Endothelial cell of umbilical vein (primary cell): ENCODE results near the gene CDC42BPB. TPM values are rescaled to one million over a fixed set of nuclear protein-coding genes. Genes with fewer than 3 reads are reported as not detected.

Experiments used
- BruUV-seq: library from RNA; stranded (reverse); fragments of 400-500 nt; replicated peaks from 2 replicates; lab custom pipeline; 2021; lab: Mats Ljungman, UMichigan
- CTCF ChIA-PET: fragments of 300-600, 350-600 bp; sonication (Branson Sonifier 250); formaldehyde crosslinking; loops from one replicate; lab custom pipeline; 2021; ENCODE audit warnings: antibody characterized with exemption, inconsistent platforms; lab: Charles Lee
- POLR2A ChIA-PET: fragments of 300-600, 350-600 bp; sonication (Branson Sonifier 250); formaldehyde crosslinking; loops from one replicate; lab custom pipeline; 2021; ENCODE audit warnings: antibody characterized with exemption, inconsistent platforms; lab: Charles Lee
- DNase-seq: peaks from one replicate; pipeline ENCODE4 v3.0.0-alpha.2; 2011; ENCODE audit warnings: low read depth, low spot score
- FAIRE-seq: peaks from 2 replicates; lab custom pipeline; 2011; peaks lifted over from hg19 to GRCh38; lab: Jason Lieb, UNC
- H2AFZ ChIP-seq: 2 replicates; pipeline ENCODE4 v1.6.0; 2012; ENCODE audit warnings: low read depth, low read length, control low read depth, inconsistent platforms
- H3K27ac ChIP-seq: 2 replicates; pipeline ENCODE4 v1.5.1; 2011; ENCODE audit warnings: low read depth, mild to moderate bottlenecking, control low read depth, low read length, moderate library complexity; ENCODE audit not compliant: insufficient read depth
- H3K27me3 ChIP-seq, 2 experiments: 2 replicates each; pipeline versions ENCODE4 v1.6.0 to v1.6.1; 2011; ENCODE audit warnings: low read length in 2 of 2, mixed read lengths in 1 of 2; ENCODE audit not compliant: control insufficient read depth in 2 of 2, insufficient read depth in 2 of 2
- H3K36me3 ChIP-seq, 2 experiments: 2 replicates in 1 of 2; 3 replicates in 1 of 2; pipeline ENCODE4 v1.5.1; 2011; ENCODE audit warnings: low read length in 2 of 2, mild to moderate bottlenecking in 1 of 2, moderate library complexity in 1 of 2; ENCODE audit not compliant: control insufficient read depth in 2 of 2, insufficient read depth in 2 of 2; ENCODE audit errors: extremely low read depth in 1 of 2
- H3K4me1 ChIP-seq: 3 replicates; pipeline ENCODE4 v1.5.1; 2011; ENCODE audit warnings: mild to moderate bottlenecking, low read length; ENCODE audit not compliant: control insufficient read depth, insufficient read depth; ENCODE audit errors: extremely low read depth
- H3K4me2 ChIP-seq: 2 replicates; pipeline ENCODE4 v1.6.1; 2011; ENCODE audit warnings: low read length, control low read depth, mixed read lengths; ENCODE audit not compliant: insufficient read depth
- H3K4me3 ChIP-seq, 3 experiments: fragments of 200-600 bp in 1 of 3; sonication (generic), shearing (Covaris generic) in 1 of 3; replicated peaks in 1 of 3; 2 replicates each; pipeline ENCODE4 v1.5.1; 2011 to 2016; ENCODE audit warnings: control low read depth in 3 of 3, low read length in 3 of 3, mild to moderate bottlenecking in 2 of 3, inconsistent platforms in 1 of 3, low read depth in 1 of 3, moderate library complexity in 1 of 3; ENCODE audit not compliant: insufficient read depth in 1 of 3
- H3K79me2 ChIP-seq: 2 replicates; pipeline ENCODE4 v1.6.0; 2012; ENCODE audit warnings: low read length, inconsistent platforms; ENCODE audit not compliant: control insufficient read depth, insufficient read depth
- H3K9ac ChIP-seq: replicated peaks from 2 replicates; pipeline ENCODE3; 2011; ENCODE audit warnings: low read length, control low read depth; ENCODE audit not compliant: insufficient read depth; ENCODE audit errors: extremely low read depth
- H3K9me1 ChIP-seq: replicated peaks from 3 replicates; pipeline ENCODE4 v1.6.0; 2011; ENCODE audit warnings: mild to moderate bottlenecking, low read length; ENCODE audit not compliant: control insufficient read depth, insufficient read depth; ENCODE audit errors: extremely low read depth
- H3K9me3 ChIP-seq: replicated peaks from 2 replicates; pipeline ENCODE4 v1.5.1; 2012; ENCODE audit warnings: low read length, inconsistent platforms; ENCODE audit not compliant: control insufficient read depth, insufficient read depth
- H4K20me1 ChIP-seq: replicated peaks from 2 replicates; pipeline ENCODE3; 2011; ENCODE audit warnings: mild to moderate bottlenecking, low read length; ENCODE audit not compliant: control insufficient read depth, insufficient read depth; ENCODE audit errors: extremely low read depth
- EZH2 ChIP-seq: IDR thresholded peaks from 2 replicates; pipeline ENCODE4 v1.6.1; 2012; ENCODE audit warnings: borderline replicate concordance, low read depth, mild to moderate bottlenecking, moderate library complexity, low read length, inconsistent platforms; ENCODE audit not compliant: severe bottlenecking
- FOS ChIP-seq: IDR thresholded peaks from 2 replicates; pipeline ENCODE4 v1.6.1; 2011; ENCODE audit warnings: mild to moderate bottlenecking, low read length, moderate library complexity, borderline replicate concordance; ENCODE audit not compliant: insufficient read depth
- GATA2 ChIP-seq: IDR thresholded peaks from 2 replicates; pipeline ENCODE4 v1.7.0; 2011; ENCODE audit warnings: low read depth, mild to moderate bottlenecking, moderate library complexity, mixed read lengths, low read length; ENCODE audit not compliant: insufficient read length, insufficient read depth
- JUN ChIP-seq: IDR thresholded peaks from 2 replicates; pipeline ENCODE4 v1.6.1; 2011; ENCODE audit warnings: borderline replicate concordance, low read depth; ENCODE audit not compliant: insufficient read length, insufficient read depth
- MYC ChIP-seq: IDR thresholded peaks from one replicate; pipeline ENCODE4 v1.6.1; 2011; ENCODE audit warnings: mild to moderate bottlenecking, low read depth, low read length
- POLR2A ChIP-seq: IDR thresholded peaks from 2 replicates; pipeline ENCODE4 v1.6.1; 2012; ENCODE audit warnings: low read depth, mild to moderate bottlenecking, control low read depth, low read length
- POLR2AphosphoS5 ChIP-seq: IDR thresholded peaks from 2 replicates; pipeline ENCODE4 v1.6.1; 2012; ENCODE audit warnings: low read depth, mild to moderate bottlenecking, control low read depth, low read length, moderate library complexity; ENCODE audit not compliant: insufficient read depth
- dilution Hi-C: fragments of 300-500 bp; cut with MboI; formaldehyde crosslinking; loops from one replicate; pipeline ENCODE4 v1.15.0; 2019; ENCODE audit warnings: low sequenced_read_pairs; ENCODE audit not compliant: extremely low pct_ligation_motif_present
- intact Hi-C: fragments of 100-400 bp; cut with micrococcal nuclease; formaldehyde crosslinking; loops from one replicate; pipeline ENCODE4 v1.10.0; 2022
- polyA plus RNA-seq, 4 experiments: library from polyadenylated mRNA; depleted of rRNA in 3 of 4; stranded (reverse) in 3 of 4; unstranded in 1 of 4; fragments of >200 nt; gene quantifications; 2 replicates each; pipeline versions ENCODE4 v1.2.1 to v1.2.3, GENCODE V29; 2011 to 2012; ENCODE audit warnings: missing spikeins in 1 of 4
- total RNA-seq: library from RNA; stranded (reverse); gene quantifications from 2 replicates; pipeline ENCODE4 v1.2.3, GENCODE V29; 2021
- TF ChIP-seq, protein P1 (sequence below): IDR thresholded peaks from 2 replicates; pipeline ENCODE4 v1.6.1; 2011; ENCODE audit not compliant: insufficient read depth, insufficient read length
- TF ChIP-seq, protein P2 (sequence below), 2 donors: IDR thresholded peaks; 1 replicate in 1 of 2; 2 replicates in 1 of 2; pipeline ENCODE4 v1.5.1; 2011; ENCODE audit warnings: low read length in 2 of 2, mild to moderate bottlenecking in 2 of 2, moderate library complexity in 2 of 2, control low read depth in 1 of 2, inconsistent platforms in 1 of 2, low read depth in 1 of 2; ENCODE audit not compliant: insufficient read depth in 1 of 2; ENCODE audit errors: extremely low read depth in 1 of 2

The CDC42BPB gene
- total and polyA plus RNA-seq, 2 donors (not counting 3 experiments of a cell fraction or from before 2014, with no cell fraction given) = 82.6 to 131 TPM

GRCh38 chr14:102920998-102921304, 136.4 kb downstream of the CDC42BPB start:
- DNase-seq = no peak
- ChIA-PET POLR2A (no interaction called here), CTCF (interaction anchor here (2.6 kb wide), 1 partner anchor 226 kb away, joined by 9 read pairs; no protein-coding TSS in a partner anchor)
- Histone ChIP-seq H3K9ac (no peak overlapping the region), H3K9me3 (no peaks in the 10 kb centered on the region), H3K4me3 (no peak overlapping the region), H3K4me1 (peaks cover 4% of the 10 kb centered on the region), H4K20me1 (no peaks in the 10 kb centered on the region), H3K9me1 (no peaks in the 10 kb centered on the region), H3K27me3 (peaks cover 30 to 35% of the 10 kb centered on the region in 2 experiments), H3K4me2 (no peak overlapping the region), H3K79me2 (no peaks in the 10 kb centered on the region), H3K27ac (no peak overlapping the region), H3K36me3 (no peaks in the 10 kb centered on the region), H2AFZ (no peak overlapping the region)
- no peak for FAIRE-seq
- dilution Hi-C loops (no loop called here), intact Hi-C loops (no loop called here)
- no TSS peak for BruUV-seq
- TF ChIP-seq MYC (no peak), GATA2 (no peak), JUN (no peak), POLR2AphosphoS5 (no peak), POLR2A (no peak), FOS (no peak), EZH2 (no peak)
- TF ChIP-seq, protein P1, sequence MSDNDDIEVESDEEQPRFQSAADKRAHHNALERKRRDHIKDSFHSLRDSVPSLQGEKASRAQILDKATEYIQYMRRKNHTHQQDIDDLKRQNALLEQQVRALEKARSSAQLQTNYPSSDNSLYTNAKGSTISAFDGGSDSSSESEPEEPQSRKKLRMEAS = no peak
- TF ChIP-seq, protein P2, sequence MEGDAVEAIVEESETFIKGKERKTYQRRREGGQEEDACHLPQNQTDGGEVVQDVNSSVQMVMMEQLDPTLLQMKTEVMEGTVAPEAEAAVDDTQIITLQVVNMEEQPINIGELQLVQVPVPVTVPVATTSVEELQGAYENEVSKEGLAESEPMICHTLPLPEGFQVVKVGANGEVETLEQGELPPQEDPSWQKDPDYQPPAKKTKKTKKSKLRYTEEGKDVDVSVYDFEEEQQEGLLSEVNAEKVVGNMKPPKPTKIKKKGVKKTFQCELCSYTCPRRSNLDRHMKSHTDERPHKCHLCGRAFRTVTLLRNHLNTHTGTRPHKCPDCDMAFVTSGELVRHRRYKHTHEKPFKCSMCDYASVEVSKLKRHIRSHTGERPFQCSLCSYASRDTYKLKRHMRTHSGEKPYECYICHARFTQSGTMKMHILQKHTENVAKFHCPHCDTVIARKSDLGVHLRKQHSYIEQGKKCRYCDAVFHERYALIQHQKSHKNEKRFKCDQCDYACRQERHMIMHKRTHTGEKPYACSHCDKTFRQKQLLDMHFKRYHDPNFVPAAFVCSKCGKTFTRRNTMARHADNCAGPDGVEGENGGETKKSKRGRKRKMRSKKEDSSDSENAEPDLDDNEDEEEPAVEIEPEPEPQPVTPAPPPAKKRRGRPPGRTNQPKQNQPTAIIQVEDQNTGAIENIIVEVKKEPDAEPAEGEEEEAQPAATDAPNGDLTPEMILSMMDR (IDR thresholded peaks at IDR 0.05; ENCODE audit: extremely low read depth in 1 of 2, insufficient read depth in 1 of 2, low read depth in 1 of 2, low read length in 2 of 2) = no peak
